Psoas muscle (tissue), 8 donors: ENCODE results near the gene CADPS. TPM values are rescaled to one million over a fixed set of nuclear protein-coding genes. Genes with fewer than 3 reads are reported as not detected.

Experiments used
- ATAC-seq, 4 donors: fragments of 200-7000 bp; cut with Tn5 transposase; one replicate each; pipeline ENCODE4 v1.9.1; 2020; ENCODE audit warnings: moderate library complexity in 3 of 4, mild to moderate bottlenecking in 2 of 4
- DNase-seq, 2 donors: peaks; one replicate each; pipeline ENCODE4 v3.0.0-alpha.2; 2020
- H3K27ac ChIP-seq: fragments of 200-600 bp; one replicate; pipeline ENCODE4 v1.8.0; 2022
- H3K27me3 ChIP-seq, 3 donors: fragments of 200-600 bp in 1 of 3; one replicate each; pipeline versions ENCODE4 v1.6.1 to v1.8.0; 2013 to 2022; ENCODE audit warnings: low read length in 2 of 3, mild to moderate bottlenecking in 2 of 3, moderate library complexity in 1 of 3; ENCODE audit not compliant: insufficient read depth in 3 of 3
- H3K36me3 ChIP-seq, 2 donors: fragments of 200-600 bp in 1 of 2; one replicate each; pipeline versions ENCODE4 v1.6.1 to v1.8.0; 2013 to 2022; ENCODE audit warnings: low read depth in 1 of 2, mild to moderate bottlenecking in 1 of 2, moderate library complexity in 1 of 2; ENCODE audit not compliant: insufficient read depth in 1 of 2
- H3K4me1 ChIP-seq: fragments of 200-600 bp; one replicate; pipeline ENCODE4 v1.8.0; 2022
- H3K4me3 ChIP-seq: fragments of 200-600 bp; one replicate; pipeline ENCODE4 v1.8.0; 2022; ENCODE audit warnings: mild to moderate bottlenecking
- H3K9me3 ChIP-seq: fragments of 200-600 bp; one replicate; pipeline ENCODE4 v1.8.0; 2022
- WGBS, 3 donors: extraction: QIAGEN DNeasy Blood & Tissue Kit; methylation state at CpG; one replicate each; pipeline versions ENCODE4 v1.1.6 to v1.1.7; 2013; 5-methylcytosine and 5-hydroxymethylcytosine counted together
- intact Hi-C, 2 donors: fragments of 100-400 bp; cut with DNase I; formaldehyde crosslinking; loops; one replicate each; pipeline versions ENCODE4 v1.11.0 to v1.14.2; 2022
- polyA plus RNA-seq, 3 donors: library from polyadenylated mRNA; stranded (reverse); fragments of 200-250 nt; gene quantifications; one replicate each; pipeline ENCODE4 v1.2.3, GENCODE V29; 2013
- total RNA-seq, 4 donors: library from RNA; stranded (reverse); fragmentation: NEBNext Ultra II Directional in 2 of 4; extraction: Animal tissue kit (Norgen Biotek cat#: 25700) in 2 of 4; gene quantifications; one replicate each; pipeline versions ENCODE4 v1.2.1 to v1.2.4, GENCODE V29; 2021 to 2023
- TF ChIP-seq, protein P1 (sequence below): fragments of 200-600 bp; IDR thresholded peaks from one replicate; pipeline ENCODE4 v1.8.0; 2022; ENCODE audit warnings: antibody characterized with exemption
- donor health status: healthy with polysubstance abuse.
- donor health status: DM: no; HTN: no; CAD: no; lungs with moderate emphysema.
- donor health status: Bipolar disorder and iron deficiency.
- donor health status: healthy.
- donor health status: DM: yes; HTN: yes; CAD: no.
- donor health status: DM: no; HTN: no; CAD: no.
- donor health status: DM: no; HTN: no; CAD: no.
- donor health status: DM: yes; HTN: yes; CAD: no.

The CADPS gene
- total and polyA plus RNA-seq, 7 donors = 0.01 to 0.07 (median 0.04) TPM; not detected in 4

DNA sequence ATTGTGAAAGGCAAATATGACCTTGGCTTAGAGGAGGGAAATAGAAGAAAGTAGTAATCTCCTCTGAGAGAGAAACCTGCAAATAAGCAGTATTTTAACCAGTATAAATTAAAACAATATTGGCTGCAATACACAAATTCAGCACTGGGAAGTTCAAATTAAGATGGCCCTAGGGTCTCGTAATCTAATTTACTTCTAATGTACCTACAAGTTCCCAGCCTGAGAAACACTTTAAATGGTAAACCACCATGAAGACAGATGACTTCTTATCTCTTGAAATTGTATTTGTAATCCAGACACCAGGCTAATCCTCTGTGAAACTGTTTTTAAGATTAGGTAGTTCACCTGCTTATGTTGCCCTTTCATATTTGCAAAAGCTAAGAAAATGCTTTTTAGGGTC lies 199.7 kb downstream of the CADPS start:
- H3K4me1 ChIP-seq = no peaks in the 10 kb centered on the region
- no peaks in the 10 kb centered on the region for H3K36me3 ChIP-seq
- no peak for ATAC-seq
- no peak for DNase-seq
- TF ChIP-seq, protein P1, sequence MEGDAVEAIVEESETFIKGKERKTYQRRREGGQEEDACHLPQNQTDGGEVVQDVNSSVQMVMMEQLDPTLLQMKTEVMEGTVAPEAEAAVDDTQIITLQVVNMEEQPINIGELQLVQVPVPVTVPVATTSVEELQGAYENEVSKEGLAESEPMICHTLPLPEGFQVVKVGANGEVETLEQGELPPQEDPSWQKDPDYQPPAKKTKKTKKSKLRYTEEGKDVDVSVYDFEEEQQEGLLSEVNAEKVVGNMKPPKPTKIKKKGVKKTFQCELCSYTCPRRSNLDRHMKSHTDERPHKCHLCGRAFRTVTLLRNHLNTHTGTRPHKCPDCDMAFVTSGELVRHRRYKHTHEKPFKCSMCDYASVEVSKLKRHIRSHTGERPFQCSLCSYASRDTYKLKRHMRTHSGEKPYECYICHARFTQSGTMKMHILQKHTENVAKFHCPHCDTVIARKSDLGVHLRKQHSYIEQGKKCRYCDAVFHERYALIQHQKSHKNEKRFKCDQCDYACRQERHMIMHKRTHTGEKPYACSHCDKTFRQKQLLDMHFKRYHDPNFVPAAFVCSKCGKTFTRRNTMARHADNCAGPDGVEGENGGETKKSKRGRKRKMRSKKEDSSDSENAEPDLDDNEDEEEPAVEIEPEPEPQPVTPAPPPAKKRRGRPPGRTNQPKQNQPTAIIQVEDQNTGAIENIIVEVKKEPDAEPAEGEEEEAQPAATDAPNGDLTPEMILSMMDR = no peak
- H3K27ac ChIP-seq = no peak overlapping the region
- H3K4me3 ChIP-seq = no peak overlapping the region
- WGBS, 3 donors = 86 to 88% (median 88%) methylated on average over 1 of the region's 1 CpG
- no peaks in the 10 kb centered on the region for H3K9me3 ChIP-seq
- intact Hi-C loops = no loop called here
- no peaks in the 10 kb centered on the region for H3K27me3 ChIP-seq

DNA sequence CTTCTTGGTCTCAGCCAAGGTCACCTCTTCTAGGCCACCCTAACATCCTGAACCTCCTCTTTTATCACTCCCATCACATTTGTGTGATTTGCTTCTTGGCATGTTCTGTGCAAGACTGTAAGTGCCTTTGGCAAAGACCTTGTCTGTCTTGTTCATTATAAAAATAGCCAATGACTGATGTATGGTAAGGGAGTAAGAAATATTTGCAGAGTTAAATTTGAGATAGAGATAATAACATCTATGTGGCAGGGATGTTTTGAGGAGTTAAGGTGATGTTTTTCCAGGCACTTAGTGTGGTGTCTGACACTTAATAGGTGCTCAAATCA lies 202.3 kb downstream of the CADPS start:
- intact Hi-C loops = no loop called here
- Histone ChIP-seq H3K27ac (no peak overlapping the region), H3K9me3 (no peaks in the 10 kb centered on the region), H3K27me3 (peaks cover 0 to 4% (median 0%) of the 10 kb centered on the region in 3 donors), H3K36me3 (no peaks in the 10 kb centered on the region), H3K4me3 (no peak overlapping the region), H3K4me1 (no peaks in the 10 kb centered on the region)
- TF ChIP-seq, protein P1 = no peak
- ATAC-seq = no peak
- no peak for DNase-seq

DNA sequence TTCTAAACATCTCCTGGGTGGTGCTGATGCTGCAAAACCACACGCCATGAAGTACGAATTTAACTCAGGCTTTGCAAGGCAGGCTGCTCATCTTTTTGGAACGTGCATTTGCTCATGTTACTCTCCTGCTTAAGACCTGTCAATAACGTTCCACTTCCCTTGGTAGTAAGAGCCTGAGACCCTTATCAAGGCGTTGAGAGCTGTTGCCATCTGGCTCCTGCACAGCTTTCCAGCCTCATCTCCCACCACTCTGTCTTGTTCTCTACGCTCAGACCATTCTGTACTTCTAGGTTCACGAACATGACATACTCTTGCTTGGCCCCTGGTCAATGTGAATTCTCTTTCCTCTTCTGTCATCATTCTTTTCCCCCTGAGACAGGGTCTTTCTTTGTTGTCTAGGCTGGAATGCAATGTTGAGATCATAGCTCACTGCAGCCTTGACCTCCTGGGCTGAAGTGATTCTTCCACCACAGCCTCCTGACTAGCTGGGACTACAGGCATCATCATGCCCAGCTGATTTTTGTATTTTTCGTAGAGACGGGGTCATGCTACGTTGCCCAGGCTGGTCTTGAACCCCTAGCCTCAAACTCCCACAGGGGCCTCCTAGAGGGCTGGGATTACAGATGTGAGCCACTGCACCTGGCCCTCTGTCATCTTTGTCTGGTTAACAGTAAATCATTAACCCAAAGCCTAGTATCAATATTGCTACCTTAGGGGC lies 202.8 kb downstream of the CADPS start:
- TF ChIP-seq, protein P1 = no peak
- ATAC-seq (no peak), DNase-seq (no peak)
- H3K36me3 ChIP-seq = no peaks in the 10 kb centered on the region
- intact Hi-C loops = no loop called here
- WGBS, 3 donors = 60 to 75% (median 63%) methylated on average over 10 of the region's 10 CpGs
- H3K4me1 ChIP-seq = no peaks in the 10 kb centered on the region
- H3K9me3 ChIP-seq = no peaks in the 10 kb centered on the region
- no peak overlapping the region for H3K27ac ChIP-seq
- no peak overlapping the region for H3K4me3 ChIP-seq
- peaks cover 0 to 4% (median 1%) of the 10 kb centered on the region in 3 donors for H3K27me3 ChIP-seq

DNA sequence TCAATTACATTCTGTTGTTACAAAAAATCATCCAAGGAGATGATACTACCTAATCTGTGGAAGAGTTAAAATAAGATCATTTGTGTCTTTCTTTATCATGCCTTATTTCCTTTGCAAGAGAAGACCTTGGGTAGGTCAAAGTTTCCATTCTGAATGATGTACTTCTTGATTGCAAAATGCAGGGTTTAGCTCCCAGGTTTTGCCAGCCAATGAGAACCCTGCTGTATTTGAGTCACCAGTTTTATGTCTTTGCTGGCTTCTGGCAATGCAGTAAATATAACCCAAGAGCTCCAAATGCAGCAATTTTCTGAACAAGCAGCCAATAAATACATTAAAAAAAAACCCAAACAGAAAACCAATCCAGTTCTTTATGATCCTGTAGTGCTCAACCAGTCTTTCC lies 204.9 kb downstream of the CADPS start:
- no peaks in the 10 kb centered on the region for H3K9me3 ChIP-seq
- H3K36me3 ChIP-seq = no peaks in the 10 kb centered on the region
- no peak for ATAC-seq
- TF ChIP-seq, protein P1 = no peak
- no peak for DNase-seq
- no peak overlapping the region for H3K27ac ChIP-seq
- no peaks in the 10 kb centered on the region for H3K4me1 ChIP-seq
- H3K4me3 ChIP-seq = no peak overlapping the region
- H3K27me3 ChIP-seq = peaks cover 1 to 5% (median 4%) of the 10 kb centered on the region in 3 donors
- intact Hi-C loops = no loop called here

DNA sequence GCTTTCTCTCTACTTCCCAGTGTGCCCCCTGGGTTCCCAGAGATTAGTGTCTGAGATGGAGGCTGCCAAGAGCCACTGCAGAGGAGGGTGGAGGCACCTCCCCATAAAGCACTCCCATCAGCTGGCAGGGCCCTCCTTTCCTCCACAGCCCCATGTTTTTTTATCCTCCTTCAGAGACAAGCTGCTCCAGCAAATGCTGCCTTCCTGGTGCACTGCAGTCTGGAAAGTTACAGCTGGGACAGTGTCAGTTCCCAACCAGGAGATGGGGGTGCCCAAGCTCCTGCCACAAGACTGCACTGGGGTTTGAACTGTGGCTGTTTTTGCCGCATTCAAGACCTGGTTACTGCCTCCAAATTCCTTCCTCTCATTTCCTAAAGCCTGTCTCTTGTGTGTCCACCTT lies 206.1 kb downstream of the CADPS start:
- H3K4me1 ChIP-seq = no peaks in the 10 kb centered on the region
- ATAC-seq (no peak), DNase-seq (no peak)
- 59 to 82% (median 67%) methylated on average over 1 of the region's 1 CpG for WGBS, 3 donors
- H3K36me3 ChIP-seq = no peaks in the 10 kb centered on the region
- TF ChIP-seq, protein P1 = no peak
- H3K27ac ChIP-seq = no peak overlapping the region
- H3K27me3 ChIP-seq = peaks cover 1 to 5% (median 4%) of the 10 kb centered on the region in 3 donors
- no peak overlapping the region for H3K4me3 ChIP-seq
- H3K9me3 ChIP-seq = no peaks in the 10 kb centered on the region
- intact Hi-C loops = no loop called here
